ENCODE data around the gene COX6A2. TPM values are rescaled to one million over a fixed set of nuclear protein-coding genes. Genes with fewer than 3 reads are reported as not detected.

Gene COX6A2
- total RNA-seq: not detected in 2 replicates

GRCh38 chr16:31428279-31428597, at the start of gene COX6A2:
Gene COX6A2 (minus strand): TSS chr16:31428360. CDS start chr16:31428325, 35 bp downstream.

GRCh38 chr16:31471875-31472708, 43.9 kb upstream of the COX6A2 start, which contains the start of gene TGFB1I1:
Gene TGFB1I1 (plus strand): TSS chr16:31472152. CDS start chr16:31472189, 37 bp downstream.

GRCh38 chr16:31458844-31459686, 30.9 kb upstream of the COX6A2 start, which contains the start of gene ARMC5:
Gene ARMC5 (plus strand): TSS chr16:31459501. CDS start chr16:31459525, 24 bp downstream.

GRCh38 chr16:31393056-31393455, 35.1 kb downstream of the COX6A2 start, which contains the start of gene ITGAD:
Gene ITGAD (plus strand): TSS chr16:31393335. CDS start chr16:31393361, 26 bp downstream.

Other genes starting within 250 kb of the COX6A2 start
- 20.3 and 29.1 TPM in 2 replicates for gene FUS, start 248.2 kb downstream of the COX6A2 start, total RNA-seq
- gene PYCARD, start 225.6 kb downstream of the COX6A2 start, total RNA-seq: 103 and 113 TPM in 2 replicates
- not detected in 2 replicates for gene TRIM72, start 214.2 kb downstream of the COX6A2 start, total RNA-seq
- gene PYDC1, start 211.2 kb downstream of the COX6A2 start, total RNA-seq: not detected in 2 replicates
- not detected in 2 replicates for gene ITGAM, start 168.4 kb downstream of the COX6A2 start, total RNA-seq
- gene ITGAX, start 73.2 kb downstream of the COX6A2 start, total RNA-seq: under 0.01 TPM in 1 of 2 replicates, not detected in the other
- gene ITGAD, start 35.0 kb downstream of the COX6A2 start, total RNA-seq: not detected in 2 replicates
- 0.43 and 0.46 TPM in 2 replicates for gene ZNF843, start 14.4 kb upstream of the COX6A2 start, total RNA-seq
- 5.3 and 5.9 TPM in 2 replicates for gene ARMC5, start 31.1 kb upstream of the COX6A2 start, total RNA-seq
- gene TGFB1I1, start 43.8 kb upstream of the COX6A2 start, total RNA-seq: 21.3 and 23.3 TPM in 2 replicates
- under 0.01 TPM in 1 of 2 replicates, not detected in the other for gene SLC5A2, start 54.8 kb upstream of the COX6A2 start, total RNA-seq
- 35.4 and 47.3 TPM in 2 replicates for gene RUSF1, start 80.0 kb upstream of the COX6A2 start, total RNA-seq
- not detected in 2 replicates for gene AHSP, start 99.5 kb upstream of the COX6A2 start, total RNA-seq